SJSA1 (cell line): Measurements from ENCODE around the gene RASAL1. TPM values are rescaled to one million over a fixed set of nuclear protein-coding genes. Genes with fewer than 3 reads are reported as not detected.

Source experiments
- DNase-seq, 2 experiments: peaks; one replicate each; pipeline ENCODE4 v3.0.0-alpha.2; 2015 to 2020; ENCODE audit warnings: low spot score in 2 of 2, low read depth in 1 of 2
- H3K27ac ChIP-seq: fragments of 250-450 bp; sonication (Bioruptor Pico); 2 replicates; pipeline ENCODE4 v1.5.1; 2020; ENCODE audit warnings: mild to moderate bottlenecking, moderate library complexity
- H3K27me3 ChIP-seq: fragments of 250-450 bp; sonication (Bioruptor Pico); replicated peaks from 2 replicates; pipeline ENCODE4 v1.5.1; 2020; ENCODE audit warnings: mild to moderate bottlenecking, moderate library complexity
- H3K36me3 ChIP-seq: fragments of 250-450 bp; sonication (Bioruptor Pico); 2 replicates; pipeline ENCODE4 v1.5.1; 2020; ENCODE audit warnings: mild to moderate bottlenecking
- H3K4me1 ChIP-seq: fragments of 250-450 bp; sonication (Bioruptor Pico); replicated peaks from 2 replicates; pipeline ENCODE4 v1.6.1; 2021; ENCODE audit warnings: mild to moderate bottlenecking
- H3K4me3 ChIP-seq: fragments of 250-450 bp; sonication (Bioruptor Pico); 2 replicates; pipeline ENCODE4 v1.5.1; 2020; ENCODE audit warnings: mild to moderate bottlenecking
- H3K9me3 ChIP-seq: fragments of 250-450 bp; sonication (Bioruptor Pico); replicated peaks from 2 replicates; pipeline ENCODE4 v1.5.1; 2020; ENCODE audit warnings: mild to moderate bottlenecking
- total RNA-seq: library from RNA; depleted of rRNA; stranded (reverse); fragments of >200 nt; shearing (Covaris generic); gene quantifications from 2 replicates; pipeline ENCODE4 v1.2.3, GENCODE V29; 2014; rRNA removed

Gene RASAL1
- total RNA-seq, 1 experiment from 2014 or later = not detected

DNA sequence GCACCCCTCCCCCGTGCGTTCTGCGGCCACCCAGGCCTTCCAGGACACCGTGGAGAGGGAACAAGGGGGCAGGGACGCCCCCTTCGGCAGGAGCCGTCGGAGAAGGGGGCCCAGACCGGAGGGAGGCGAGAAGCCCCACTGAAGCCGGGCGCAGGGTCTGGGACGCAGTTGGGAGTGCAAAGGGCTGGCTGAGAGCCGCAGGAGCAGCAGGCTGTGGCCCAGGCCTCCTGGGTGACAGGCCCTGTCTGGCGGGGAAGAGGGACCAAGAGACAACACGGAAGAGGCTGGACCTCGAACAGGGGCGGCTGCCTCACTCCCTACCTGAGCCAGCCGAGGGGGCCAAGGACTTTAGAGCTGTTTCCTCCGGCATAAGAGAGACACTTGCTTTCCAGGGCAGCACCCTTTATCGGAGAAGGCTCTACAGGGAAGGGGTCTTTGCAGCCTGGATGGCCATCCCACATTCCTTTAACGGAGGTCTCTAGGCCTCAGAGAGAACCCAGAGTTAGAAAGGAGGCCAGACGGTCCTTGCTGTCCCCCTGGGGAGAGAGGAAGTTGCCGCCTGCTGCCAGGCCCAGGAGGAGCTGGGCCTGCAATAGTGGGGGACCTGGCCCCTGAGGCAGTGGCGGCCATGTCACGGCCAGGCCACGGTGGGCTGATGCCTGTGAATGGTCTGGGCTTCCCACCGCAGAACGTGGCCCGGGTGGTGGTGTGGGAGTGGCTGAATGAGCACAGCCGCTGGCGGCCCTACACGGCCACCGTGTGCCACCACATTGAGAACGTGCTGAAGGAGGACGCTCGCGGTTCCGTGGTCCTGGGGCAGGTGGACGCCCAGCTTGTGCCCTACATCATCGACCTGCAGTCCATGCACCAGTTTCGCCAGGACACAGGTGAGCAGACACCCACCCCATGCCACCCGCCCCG lies 77.7 kb downstream of the RASAL1 start:
- no peak overlapping the region for H3K4me3 ChIP-seq
- H3K27me3 ChIP-seq = peaks cover 42% of the 10 kb centered on the region
- H3K9me3 ChIP-seq = no peaks in the 10 kb centered on the region
- H3K27ac ChIP-seq = no peak overlapping the region
- H3K36me3 ChIP-seq = no peaks in the 10 kb centered on the region
- H3K4me1 ChIP-seq = no peaks in the 10 kb centered on the region
- DNase-seq = no peak

DNA sequence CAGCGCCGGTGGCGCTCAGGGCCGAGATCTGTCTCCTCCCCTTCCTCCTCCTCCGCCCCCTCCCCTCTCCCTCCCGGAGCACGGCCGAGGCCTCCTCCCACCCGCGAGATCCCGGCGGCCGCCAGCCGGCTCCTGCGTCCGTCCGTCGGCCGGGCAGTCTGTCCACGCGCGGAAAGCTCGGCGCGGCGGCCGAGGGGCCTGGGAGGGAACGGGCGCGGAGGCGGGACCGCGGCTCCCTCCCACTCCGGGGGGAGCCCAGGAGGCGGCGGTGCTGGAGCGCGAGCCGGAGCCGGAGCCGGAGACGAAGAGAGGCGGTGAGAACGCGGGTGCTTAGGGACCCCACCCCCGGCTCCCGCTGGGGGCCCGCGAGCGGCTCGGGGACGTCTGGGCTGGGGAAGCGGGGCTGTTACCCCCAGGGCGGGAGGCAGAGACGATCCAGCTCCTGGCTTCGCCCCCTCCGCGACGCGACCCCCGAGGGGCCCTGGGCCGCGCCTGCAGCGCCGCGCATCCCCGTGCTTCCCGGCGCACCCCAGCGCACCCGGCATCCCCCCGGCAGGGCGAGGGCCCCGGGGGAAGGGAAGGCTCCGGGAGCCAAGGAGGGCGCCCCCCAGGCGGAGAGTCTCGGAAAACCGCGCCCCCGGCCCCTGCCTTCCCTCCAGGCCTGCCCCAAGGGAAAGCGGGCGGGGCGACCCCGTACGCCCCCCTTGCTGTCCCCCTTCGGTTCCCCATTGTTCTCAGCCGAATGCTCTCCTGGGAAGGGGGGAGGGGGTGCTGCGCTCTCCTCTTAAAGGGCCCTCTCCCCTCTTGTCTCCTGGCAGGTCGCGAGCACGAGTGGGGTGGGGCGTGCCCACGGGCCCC lies 78.7 kb downstream of the RASAL1 start, which contains the start of gene DTX1:
DTX1 (plus strand) TSS at position 100 of the 858 bp plus-strand sequence. CDS start 1,463 bp downstream, outside the sequence.
- no peak for DNase-seq
- H3K36me3 ChIP-seq = no peaks in the 10 kb centered on the region
- H3K27me3 ChIP-seq = peaks cover 42% of the 10 kb centered on the region
- no peaks in the 10 kb centered on the region for H3K4me1 ChIP-seq
- H3K9me3 ChIP-seq = no peaks in the 10 kb centered on the region
- no peak within 1 kb of the TSS for H3K4me3 ChIP-seq
- no peak within 1 kb of the TSS for H3K27ac ChIP-seq

DNA sequence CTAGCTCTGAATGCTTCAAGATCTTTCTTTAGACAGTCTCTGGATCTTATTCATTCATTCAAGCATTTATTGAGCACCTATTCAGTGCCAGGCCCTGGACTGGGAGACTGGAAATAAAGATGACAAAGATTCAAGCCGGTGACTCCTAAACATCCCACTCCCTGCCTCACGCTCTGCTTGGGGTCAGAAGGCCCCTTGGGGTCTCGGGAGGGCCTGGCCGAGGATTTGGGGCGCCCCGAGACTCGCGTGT lies 79.3 kb downstream of the RASAL1 start:
- Histone ChIP-seq H3K9me3 (no peaks in the 10 kb centered on the region), H3K27ac (no peak overlapping the region), H3K27me3 (peaks cover 39% of the 10 kb centered on the region), H3K36me3 (no peaks in the 10 kb centered on the region), H3K4me1 (no peaks in the 10 kb centered on the region), H3K4me3 (no peak overlapping the region)
- DNase-seq = no peak

DNA sequence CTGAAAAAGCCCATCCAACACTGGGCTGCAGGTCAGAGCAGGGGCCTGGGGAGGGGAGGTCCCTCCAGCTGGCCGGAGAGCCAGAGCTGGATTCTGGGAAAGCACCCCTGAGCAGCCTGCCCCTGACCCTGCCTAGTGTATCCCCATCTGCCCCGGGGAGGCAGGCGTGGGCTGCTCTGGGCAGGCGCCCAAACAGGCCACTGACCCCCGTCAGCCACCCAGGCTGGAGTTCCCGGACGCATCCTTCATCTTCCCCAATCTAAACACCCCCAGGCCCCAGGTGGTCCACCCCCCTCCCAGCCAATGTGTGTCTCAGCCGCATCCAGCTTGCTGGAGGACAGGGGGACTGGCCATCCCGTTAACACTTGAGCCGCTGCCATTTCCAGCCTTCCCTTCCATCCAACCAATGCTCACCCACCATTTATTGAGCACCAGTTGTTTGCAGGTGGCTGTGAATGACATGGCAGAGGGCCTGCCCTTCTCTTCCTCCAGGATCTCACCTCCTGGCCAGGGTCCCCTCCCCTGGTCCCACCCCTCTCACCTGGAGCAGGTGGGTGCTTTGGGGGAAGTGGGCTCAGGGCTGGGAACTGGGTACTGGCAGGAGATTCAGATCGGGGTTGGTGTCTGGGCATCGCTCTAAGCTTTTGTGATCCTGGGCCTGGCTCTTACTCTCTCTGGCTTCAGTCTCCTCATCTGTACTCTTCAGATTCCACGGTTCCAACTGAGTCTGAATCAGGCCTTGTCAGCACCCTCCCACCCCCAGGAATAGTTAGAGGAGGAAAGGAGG lies 79.8 kb downstream of the RASAL1 start:
- H3K9me3 ChIP-seq = no peaks in the 10 kb centered on the region
- H3K36me3 ChIP-seq = no peaks in the 10 kb centered on the region
- H3K27ac ChIP-seq = no peak overlapping the region
- no peaks in the 10 kb centered on the region for H3K4me1 ChIP-seq
- no peak for DNase-seq
- peaks cover 39% of the 10 kb centered on the region for H3K27me3 ChIP-seq
- H3K4me3 ChIP-seq = no peak overlapping the region

DNA sequence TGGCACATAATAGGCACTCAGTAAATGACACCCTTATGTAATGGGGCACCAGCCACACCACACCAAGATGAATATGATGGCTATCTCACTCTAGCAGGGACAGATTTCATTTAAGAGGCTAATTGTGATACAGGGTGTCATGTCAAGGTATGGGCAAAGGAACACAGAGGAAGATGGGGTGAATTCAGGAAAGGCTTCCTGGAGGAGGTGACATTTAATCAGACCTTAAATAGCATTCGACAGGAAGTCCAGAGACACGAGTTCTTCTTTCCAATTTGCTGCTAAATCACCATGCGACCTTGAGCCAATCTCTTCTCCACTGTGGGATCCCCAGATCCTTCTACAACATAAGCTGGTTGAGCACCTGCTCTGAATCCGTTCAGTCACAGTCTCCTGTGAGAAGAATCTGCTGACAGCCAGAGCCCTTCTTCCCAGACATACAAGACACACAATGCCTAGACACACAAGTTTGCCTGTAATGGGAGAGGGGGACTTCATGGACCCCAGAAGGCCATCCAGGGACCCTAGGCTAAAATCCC lies 80.5 kb downstream of the RASAL1 start:
- no peaks in the 10 kb centered on the region for H3K36me3 ChIP-seq
- peaks cover 39% of the 10 kb centered on the region for H3K27me3 ChIP-seq
- DNase-seq = no peak

DNA sequence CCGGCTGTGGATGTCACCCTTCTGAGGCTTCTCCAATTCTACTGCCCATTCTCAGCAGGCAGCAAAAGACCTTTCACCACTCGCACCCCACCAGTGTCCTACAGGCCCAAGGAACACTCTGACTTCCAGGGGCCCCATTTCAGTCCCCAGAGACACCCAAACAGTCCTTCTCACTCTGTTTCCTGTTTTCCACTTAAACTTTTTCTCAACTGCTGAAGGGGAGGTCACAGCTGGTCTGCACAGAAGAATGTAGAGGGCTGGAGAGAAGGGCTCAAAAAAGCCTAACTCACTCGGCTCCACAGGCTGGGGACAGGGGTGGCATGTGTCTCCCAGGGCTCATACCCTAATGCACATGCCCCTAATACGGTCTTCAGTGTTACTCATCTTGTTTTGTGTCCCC lies 83.2 kb downstream of the RASAL1 start:
- no peak overlapping the region for H3K27ac ChIP-seq
- DNase-seq = no peak
- peaks cover 33% of the 10 kb centered on the region for H3K27me3 ChIP-seq
- no peak overlapping the region for H3K4me3 ChIP-seq
- no peaks in the 10 kb centered on the region for H3K9me3 ChIP-seq
- no peaks in the 10 kb centered on the region for H3K36me3 ChIP-seq
- H3K4me1 ChIP-seq = no peaks in the 10 kb centered on the region

More for the DNA sequence above, 80.5 kb downstream of the RASAL1 start:
- Histone ChIP-seq H3K27ac (no peak overlapping the region), H3K4me1 (no peaks in the 10 kb centered on the region), H3K9me3 (no peaks in the 10 kb centered on the region), H3K4me3 (no peak overlapping the region)

DNA sequence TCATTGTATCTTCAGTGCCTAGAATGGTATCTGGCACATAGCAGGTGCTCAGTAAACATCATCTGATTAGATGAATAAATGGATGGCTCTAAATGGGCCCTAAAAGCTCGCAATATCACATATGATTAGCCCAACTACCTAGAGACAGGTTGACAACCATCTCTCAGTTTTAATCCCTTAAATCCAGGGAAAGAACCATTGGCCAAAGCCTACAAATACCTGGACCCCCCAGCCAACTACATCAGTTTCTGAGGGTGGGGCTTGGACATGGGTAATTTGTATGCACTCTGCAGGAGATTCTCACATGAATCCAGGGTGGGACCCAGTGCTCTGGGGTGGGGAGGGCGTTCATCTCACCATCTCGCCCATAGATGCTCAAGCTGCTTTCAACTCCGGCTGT lies 83.8 kb downstream of the RASAL1 start:
- no peak overlapping the region for H3K27ac ChIP-seq
- H3K36me3 ChIP-seq = no peaks in the 10 kb centered on the region
- DNase-seq = no peak
- H3K27me3 ChIP-seq = peaks cover 28% of the 10 kb centered on the region
- no peaks in the 10 kb centered on the region for H3K4me1 ChIP-seq
- H3K9me3 ChIP-seq = no peaks in the 10 kb centered on the region
- H3K4me3 ChIP-seq = no peak overlapping the region

DNA sequence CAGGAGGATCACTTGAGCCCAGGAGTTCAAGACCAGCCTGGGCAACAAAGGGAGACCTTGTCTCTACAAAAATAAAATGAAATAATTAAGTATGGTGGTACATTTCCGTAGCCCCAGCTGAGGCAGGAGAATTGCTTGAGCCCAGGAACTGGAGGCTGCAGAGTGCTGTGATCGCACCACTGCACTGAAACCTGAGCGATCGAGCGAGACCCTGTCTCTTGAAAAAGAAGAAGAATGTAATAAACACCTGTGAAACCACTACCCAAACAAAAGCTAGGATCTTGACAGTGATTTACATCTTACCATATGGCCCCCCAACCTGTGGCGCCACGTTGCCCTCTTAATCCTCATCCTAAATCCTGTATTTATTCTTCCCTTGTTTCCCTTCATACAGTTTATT lies 84.8 kb downstream of the RASAL1 start:
- DNase-seq = no peak
- H3K36me3 ChIP-seq = no peaks in the 10 kb centered on the region
- H3K4me3 ChIP-seq = no peak overlapping the region
- H3K4me1 ChIP-seq = no peaks in the 10 kb centered on the region
- peaks cover 19% of the 10 kb centered on the region for H3K27me3 ChIP-seq
- no peak overlapping the region for H3K27ac ChIP-seq
- no peaks in the 10 kb centered on the region for H3K9me3 ChIP-seq

DNA sequence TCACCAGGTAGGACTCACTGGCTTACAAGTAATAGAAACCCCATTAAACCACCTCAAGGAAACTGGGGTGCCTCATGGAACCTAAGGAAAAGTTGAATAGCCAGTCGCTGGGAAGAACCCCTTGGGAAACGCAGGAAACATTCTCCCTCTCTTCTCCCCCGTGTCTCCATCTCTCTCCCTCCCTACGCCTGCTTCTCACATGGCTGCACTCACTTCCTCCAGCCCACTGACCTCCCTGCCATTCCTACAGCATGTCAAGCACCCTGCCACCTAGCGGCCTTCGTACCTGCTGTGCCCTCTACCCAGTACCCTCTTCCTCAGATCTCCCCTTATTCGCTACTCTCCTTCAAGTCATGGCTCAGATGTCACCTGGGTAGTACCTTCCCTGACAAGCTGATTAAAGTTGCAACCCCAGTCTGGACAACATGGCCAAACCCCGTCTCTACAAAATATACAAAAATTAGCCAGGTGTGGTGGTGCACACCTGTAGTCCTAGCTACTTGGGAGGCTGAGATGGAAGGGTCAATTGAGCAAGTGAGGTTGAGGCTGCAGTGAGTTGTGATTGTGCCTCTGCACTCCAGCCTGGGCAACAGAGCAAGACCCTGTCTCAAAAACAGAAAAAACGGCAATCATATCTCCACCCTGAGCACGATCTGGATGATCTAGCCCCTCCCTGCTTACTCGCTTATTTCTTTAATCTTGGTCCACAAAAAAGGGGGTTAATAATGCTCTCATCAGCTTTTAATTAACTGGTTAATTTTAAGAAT lies 85.4 kb downstream of the RASAL1 start:
- Histone ChIP-seq H3K36me3 (no peaks in the 10 kb centered on the region), H3K27me3 (peaks cover 13% of the 10 kb centered on the region), H3K4me1 (no peaks in the 10 kb centered on the region)

More for the DNA sequence above, 85.4 kb downstream of the RASAL1 start:
- no peaks in the 10 kb centered on the region for H3K9me3 ChIP-seq
- no peak overlapping the region for H3K4me3 ChIP-seq
- DNase-seq = no peak
- H3K27ac ChIP-seq = no peak overlapping the region

Other genes with a start within 250 kb of the RASAL1 start
- not detected in 2 replicates for gene OAS1, start 228.8 kb downstream of the RASAL1 start, total RNA-seq
- 13.0 and 18.5 TPM in 2 replicates for gene OAS3, start 197.3 kb downstream of the RASAL1 start, total RNA-seq
- 0.26 and 0.85 TPM in 2 replicates for gene OAS2, start 157.2 kb downstream of the RASAL1 start, total RNA-seq
- gene DTX1, start 79.0 kb downstream of the RASAL1 start, total RNA-seq = not detected in 2 replicates
- not detected in 2 replicates for gene CFAP73, start 14.0 kb upstream of the RASAL1 start, total RNA-seq
- gene DDX54, start 49.7 kb upstream of the RASAL1 start, total RNA-seq = 45.4 and 79.6 TPM in 2 replicates
- gene RITA1, start 50.0 kb upstream of the RASAL1 start, total RNA-seq = 20.6 and 33.1 TPM in 2 replicates
- 7.6 and 17.0 TPM in 2 replicates for gene TPCN1, start 85.7 kb upstream of the RASAL1 start, total RNA-seq
- 9.4 and 27.4 TPM in 2 replicates for gene SLC8B1, start 199.3 kb upstream of the RASAL1 start, total RNA-seq
- 11.6 and 11.8 TPM in 2 replicates for gene PLBD2, start 222.8 kb upstream of the RASAL1 start, total RNA-seq